CD14-positive monocyte (primary cell): ENCODE data around the gene ZNF639. TPM values are rescaled to one million over a fixed set of nuclear protein-coding genes. Genes with fewer than 3 reads are reported as not detected.

Experiments used
- DNase-seq, 3 donors: peaks; one replicate each; pipeline ENCODE4 v3.0.0-alpha.2; 2011 to 2022
- H2AFZ ChIP-seq: 2 replicates; pipeline ENCODE4 v1.6.0; 2012; ENCODE audit warnings: mild to moderate bottlenecking, low read depth, low read length, inconsistent platforms; ENCODE audit not compliant: insufficient read depth, poor library complexity, severe bottlenecking
- H3K27ac ChIP-seq, 2 donors: 1 replicate in 1 of 2; 2 replicates in 1 of 2; pipeline ENCODE4 v1.5.1; 2012 to 2013; ENCODE audit warnings: low read length in 2 of 2, control low read depth in 1 of 2, inconsistent platforms in 1 of 2, low read depth in 1 of 2, mild to moderate bottlenecking in 1 of 2
- H3K27me3 ChIP-seq, 2 donors: one replicate each; pipeline versions ENCODE4 v1.6.0 to v1.6.1; 2011 to 2013; ENCODE audit warnings: low read length in 2 of 2; ENCODE audit not compliant: control insufficient read depth in 2 of 2, insufficient read depth in 2 of 2
- H3K36me3 ChIP-seq, 2 donors: replicated peaks in 1 of 2; 1 replicate in 1 of 2; 2 replicates in 1 of 2; pipeline versions ENCODE4 v1.5.1 to v1.6.1; 2012 to 2013; ENCODE audit warnings: low read length in 2 of 2, control low read depth in 1 of 2, inconsistent platforms in 1 of 2, mild to moderate bottlenecking in 1 of 2; ENCODE audit not compliant: insufficient read depth in 2 of 2, control insufficient read depth in 1 of 2
- H3K4me1 ChIP-seq, 2 donors: 1 replicate in 1 of 2; 2 replicates in 1 of 2; pipeline versions ENCODE4 v1.5.1 to v1.6.1; 2012 to 2013; ENCODE audit warnings: low read length in 2 of 2, control low read depth in 1 of 2, inconsistent platforms in 1 of 2, mild to moderate bottlenecking in 1 of 2, moderate library complexity in 1 of 2; ENCODE audit not compliant: insufficient read depth in 2 of 2, control insufficient read depth in 1 of 2
- H3K4me2 ChIP-seq: replicated peaks from 2 replicates; pipeline ENCODE3; 2012; ENCODE audit warnings: low read length, moderate library complexity, mild to moderate bottlenecking; ENCODE audit not compliant: poor library complexity, severe bottlenecking; ENCODE audit errors: extremely low read depth
- H3K4me3 ChIP-seq, 3 experiments: fragments of 200-600 bp in 1 of 3; sonication (generic) in 1 of 3; replicated peaks in 1 of 3; 1 replicate in 2 of 3; 2 replicates in 1 of 3; pipeline ENCODE4 v1.5.1; 2011 to 2013; ENCODE audit warnings: low read length in 3 of 3, mild to moderate bottlenecking in 3 of 3, control low read depth in 2 of 3, low read depth in 2 of 3, inconsistent platforms in 1 of 3, moderate library complexity in 1 of 3
- H3K79me2 ChIP-seq: 2 replicates; pipeline ENCODE4 v1.6.0; 2012; ENCODE audit warnings: mild to moderate bottlenecking, control low read depth, inconsistent platforms, low read length, moderate library complexity; ENCODE audit not compliant: insufficient read depth
- H3K9ac ChIP-seq: 2 replicates; pipeline ENCODE4 v1.6.0; 2017; ENCODE audit warnings: low read length, mild to moderate bottlenecking; ENCODE audit not compliant: insufficient read depth, poor library complexity, severe bottlenecking
- H3K9me3 ChIP-seq, 2 donors: replicated peaks in 1 of 2; 1 replicate in 1 of 2; 2 replicates in 1 of 2; pipeline versions ENCODE4 v1.5.1 to v1.6.1; 2012 to 2013; ENCODE audit warnings: low read length in 2 of 2, control low read depth in 1 of 2; ENCODE audit not compliant: control insufficient read depth in 1 of 2, insufficient read depth in 1 of 2
- H4K20me1 ChIP-seq: 2 replicates; pipeline ENCODE4 v1.6.0; 2012; ENCODE audit warnings: mild to moderate bottlenecking, low read length, control low read depth, moderate library complexity; ENCODE audit not compliant: insufficient read depth
- H3K27ac Mint-ChIP-seq, 7 donors: one replicate each; pipeline ENCODE4 v1.8.0; 2020; ENCODE audit warnings: mild to moderate bottlenecking in 7 of 7, mixed read lengths in 7 of 7, moderate library complexity in 6 of 7, inconsistent platforms in 2 of 7
- H3K27me3 Mint-ChIP-seq, 3 donors: one replicate each; pipeline ENCODE4 v1.8.0; 2021 to 2022; ENCODE audit warnings: low read depth in 3 of 3, mild to moderate bottlenecking in 3 of 3, mixed read lengths in 3 of 3, moderate library complexity in 3 of 3, inconsistent platforms in 1 of 3
- H3K36me3 Mint-ChIP-seq, 2 donors: one replicate each; pipeline ENCODE4 v1.8.0; 2020; ENCODE audit warnings: mixed read lengths in 2 of 2, inconsistent platforms in 1 of 2, mild to moderate bottlenecking in 1 of 2
- H3K4me1 Mint-ChIP-seq: one replicate; pipeline ENCODE4 v1.8.0; 2020; ENCODE audit warnings: mild to moderate bottlenecking, mixed read lengths
- H3K4me3 Mint-ChIP-seq, 2 donors: one replicate each; pipeline ENCODE4 v1.8.0; 2020; ENCODE audit warnings: mild to moderate bottlenecking in 2 of 2, mixed read lengths in 2 of 2, moderate library complexity in 1 of 2
- H3K9me3 Mint-ChIP-seq, 7 donors: one replicate each; pipeline ENCODE4 v1.8.0; 2020 to 2022; ENCODE audit warnings: mixed read lengths in 7 of 7, mild to moderate bottlenecking in 6 of 7, moderate library complexity in 6 of 7, inconsistent platforms in 2 of 7
- CTCF ChIP-seq: fragments of 200-600 bp; IDR thresholded peaks from one replicate; pipeline ENCODE4 v1.8.0; 2022; ENCODE audit warnings: antibody characterized with exemption, mild to moderate bottlenecking
- WGBS: methylation state at CpG from one replicate; pipeline ENCODE4 v1.1.5; 2013; ENCODE audit warnings: missing lambda C conversion rate; ENCODE audit not compliant: insufficient coverage; 5-methylcytosine and 5-hydroxymethylcytosine counted together
- intact Hi-C, 2 donors: fragments of 100-400 bp; cut with micrococcal nuclease; formaldehyde crosslinking; loops; one replicate each; pipeline versions ENCODE4 v1.15.0 to v1.15.1; 2023
- polyA plus RNA-seq, 3 donors: library from polyadenylated mRNA; depleted of rRNA in 1 of 3; unstranded in 2 of 3; stranded (reverse) in 1 of 3; fragments of 300-500 nt in 2 of 3; fragments of >200 nt in 1 of 3; fragmentation: Illumina TruSeq in 2 of 3; gene quantifications; 1 replicate in 2 of 3; 2 replicates in 1 of 3; pipeline ENCODE4 v1.2.3, GENCODE V29; 2012 to 2021

The ZNF639 gene
- polyA plus RNA-seq, 3 donors: 9.4 to 17.9 (median 17.7) TPM

- 100% methylated on average over 1 of the region's 5 CpGs for WGBS
- no peaks in the 10 kb centered on the region for H3K27me3 ChIP-seq
- no peak overlapping the region for H3K4me2 ChIP-seq
- no peaks in the 10 kb centered on the region for H3K36me3 ChIP-seq
- H4K20me1 ChIP-seq: no peaks in the 10 kb centered on the region
- no peaks in the 10 kb centered on the region for H3K9me3 ChIP-seq
- H2AFZ ChIP-seq: no peak overlapping the region
- H3K9ac ChIP-seq: no peak overlapping the region
- DNase-seq: no peak
- TF ChIP-seq CTCF: no peak
- Mint-ChIP-seq H3K4me1 (no peaks in the 10 kb centered on the region), H3K9me3 (peaks cover 0 to 9% (median 2%) of the 10 kb centered on the region in 7 donors), H3K27me3 (no peaks in the 10 kb centered on the region), H3K27ac (no peak overlapping the region), H3K4me3 (no peak overlapping the region), H3K36me3 (no peaks in the 10 kb centered on the region)
- no peaks in the 10 kb centered on the region for H3K79me2 ChIP-seq
- no peaks in the 10 kb centered on the region for H3K4me1 ChIP-seq
- no peak overlapping the region for H3K4me3 ChIP-seq
- no peak overlapping the region for H3K27ac ChIP-seq
- intact Hi-C loops: no loop called here
These were observed 24.7 kb upstream of the ZNF639 start for GRCh38 chr3:179297971-179298725.

- no peak overlapping the region for H3K4me2 ChIP-seq
- no peak for TF ChIP-seq CTCF
- no peaks in the 10 kb centered on the region for H3K4me1 ChIP-seq
- H3K9ac ChIP-seq: no peak overlapping the region
- Mint-ChIP-seq H3K4me3 (no peak overlapping the region), H3K9me3 (peaks cover 0 to 9% (median 2%) of the 10 kb centered on the region in 7 donors), H3K27me3 (peaks cover 0 to 1% (median 0%) of the 10 kb centered on the region in 3 donors), H3K36me3 (no peaks in the 10 kb centered on the region), H3K4me1 (no peaks in the 10 kb centered on the region), H3K27ac (no peak overlapping the region)
- intact Hi-C loops: no loop called here
- no peaks in the 10 kb centered on the region for H3K9me3 ChIP-seq
- H2AFZ ChIP-seq: no peak overlapping the region
- no peaks in the 10 kb centered on the region for H3K27me3 ChIP-seq
- H3K36me3 ChIP-seq: no peaks in the 10 kb centered on the region
- H3K79me2 ChIP-seq: no peaks in the 10 kb centered on the region
- no CpG with 5 or more reads among the region's 2 CpGs for WGBS
- no peaks in the 10 kb centered on the region for H4K20me1 ChIP-seq
- no peak overlapping the region for H3K27ac ChIP-seq
- no peak overlapping the region for H3K4me3 ChIP-seq
- no peak for DNase-seq
These were observed 23.5 kb upstream of the ZNF639 start for GRCh38 chr3:179299316-179299715.
